NCI-H1417 (cell line): ENCODE results near the gene LCN9.
"Not testable (repeated sequence)": the region's sequence is repeated elsewhere in the genome, so short reads cannot be mapped to it uniquely, and the experiment has no call there.

ENCODE experiments used
- DNase-seq, 3 experiments: peaks; one replicate each; lab custom pipeline; 2025; lab: John Stamatoyannopoulos, UW

LCN9 gene

DNA sequence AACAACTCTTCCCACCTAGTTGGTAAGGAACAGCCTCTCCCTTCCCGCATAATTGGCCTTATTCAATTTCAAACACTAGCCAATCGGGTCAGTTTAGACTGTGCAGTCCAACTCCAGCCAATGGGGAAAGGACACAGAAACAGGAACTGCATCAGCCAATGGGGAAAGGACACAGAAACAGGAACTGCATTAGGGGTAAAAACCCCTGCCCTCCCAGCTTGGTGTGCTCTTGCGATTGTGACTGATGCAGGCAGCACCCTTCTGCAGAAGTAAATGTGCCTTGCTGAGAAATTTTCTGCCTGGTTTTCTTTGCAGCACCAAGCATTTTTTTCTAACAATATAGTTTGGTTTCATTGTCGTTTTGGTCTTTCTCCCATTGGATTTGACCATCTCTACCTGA is 15.2 kb upstream of the LCN9 start:
- no peak for DNase-seq

- DNase-seq, result no peak
These were observed 14.4 kb upstream of the LCN9 start for GRCh38 chr9:135648494-135649410.

DNA sequence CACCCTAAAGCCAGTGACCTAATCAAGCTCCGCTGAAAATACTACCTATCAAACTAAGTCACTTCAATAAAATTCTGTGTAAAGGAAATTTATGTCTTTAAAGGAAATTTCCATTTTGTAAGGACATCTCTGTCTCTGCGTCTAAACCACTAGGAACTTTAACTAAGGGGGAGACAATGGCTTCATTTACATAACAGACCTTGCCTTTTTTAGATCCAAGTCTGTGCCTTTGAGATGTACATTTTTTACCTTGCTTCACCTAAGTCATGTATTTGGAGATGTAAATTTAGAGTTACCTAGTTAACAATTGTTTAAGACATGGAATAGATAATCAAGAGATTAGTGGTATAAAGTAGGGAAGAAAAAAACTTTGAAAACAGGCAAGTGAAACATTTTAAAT is 13.6 kb upstream of the LCN9 start:
- DNase-seq, result no peak

DNA sequence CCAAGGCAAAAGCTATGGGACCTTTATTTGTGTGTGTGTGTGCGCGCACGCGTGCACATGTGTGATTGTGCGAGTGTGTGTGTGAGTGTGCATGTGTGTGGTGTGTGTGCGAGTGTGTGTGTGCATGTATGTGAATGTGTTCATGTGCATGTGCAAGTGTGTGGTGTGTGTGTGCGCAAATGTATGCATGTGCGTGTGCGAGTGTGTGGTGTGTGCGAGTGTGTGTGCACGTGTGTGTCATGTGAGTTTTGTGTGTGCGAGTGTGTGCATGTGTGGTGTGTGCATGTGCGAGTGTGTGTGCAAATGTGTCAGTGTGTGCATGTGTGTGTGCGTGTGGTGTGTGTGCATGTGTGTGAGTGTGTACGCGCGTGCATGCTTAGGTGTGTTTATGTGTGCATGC is 12.7 kb upstream of the LCN9 start:
- DNase-seq, result no peak

DNA sequence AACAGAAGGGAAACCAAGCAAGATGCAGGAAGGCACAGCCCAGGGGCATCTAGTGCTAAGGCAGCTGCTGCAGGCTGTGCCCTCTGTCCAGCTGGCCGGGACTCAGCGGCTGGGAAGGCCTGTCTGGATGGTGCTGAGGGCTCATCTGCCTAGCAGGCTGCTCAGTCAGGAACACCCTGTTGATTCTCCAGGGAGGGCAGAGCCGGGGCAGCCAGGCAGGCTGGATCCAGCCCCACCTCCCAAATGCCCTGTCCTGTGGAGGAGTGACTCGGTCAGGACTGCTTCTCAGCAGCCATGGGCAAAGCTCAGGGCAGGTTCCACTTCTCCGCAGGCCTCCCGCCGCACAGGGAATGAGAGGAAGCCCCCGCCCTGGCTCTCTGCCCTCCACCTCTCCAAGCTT is 7.8 kb upstream of the LCN9 start:
- DNase-seq, result no peak

- no peak for DNase-seq
These were observed 5.7 kb upstream of the LCN9 start for GRCh38 chr9:135657416-135657815.

GRCh38 chr9:135659252-135659651 is 3.9 kb upstream of the LCN9 start:
- no peak for DNase-seq

DNA sequence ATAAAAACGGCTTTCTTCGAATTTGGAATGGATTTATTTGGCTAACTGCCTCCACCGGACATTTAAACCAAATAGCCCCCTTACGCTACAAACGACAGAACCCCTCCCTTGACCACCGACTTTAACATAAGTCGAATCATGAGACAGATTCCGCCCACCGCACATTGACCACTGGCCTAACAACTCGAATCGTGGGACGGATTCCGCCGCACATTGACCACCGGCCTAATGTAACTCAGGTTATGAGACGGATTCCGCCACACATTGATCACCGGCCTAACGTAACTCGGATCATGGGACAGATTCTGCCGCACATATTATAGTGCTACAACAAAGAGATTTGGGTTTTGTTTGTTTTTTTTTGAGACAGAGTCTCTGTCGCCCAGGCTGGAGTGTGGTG is 2.7 kb upstream of the LCN9 start:
- no peak for DNase-seq

DNA sequence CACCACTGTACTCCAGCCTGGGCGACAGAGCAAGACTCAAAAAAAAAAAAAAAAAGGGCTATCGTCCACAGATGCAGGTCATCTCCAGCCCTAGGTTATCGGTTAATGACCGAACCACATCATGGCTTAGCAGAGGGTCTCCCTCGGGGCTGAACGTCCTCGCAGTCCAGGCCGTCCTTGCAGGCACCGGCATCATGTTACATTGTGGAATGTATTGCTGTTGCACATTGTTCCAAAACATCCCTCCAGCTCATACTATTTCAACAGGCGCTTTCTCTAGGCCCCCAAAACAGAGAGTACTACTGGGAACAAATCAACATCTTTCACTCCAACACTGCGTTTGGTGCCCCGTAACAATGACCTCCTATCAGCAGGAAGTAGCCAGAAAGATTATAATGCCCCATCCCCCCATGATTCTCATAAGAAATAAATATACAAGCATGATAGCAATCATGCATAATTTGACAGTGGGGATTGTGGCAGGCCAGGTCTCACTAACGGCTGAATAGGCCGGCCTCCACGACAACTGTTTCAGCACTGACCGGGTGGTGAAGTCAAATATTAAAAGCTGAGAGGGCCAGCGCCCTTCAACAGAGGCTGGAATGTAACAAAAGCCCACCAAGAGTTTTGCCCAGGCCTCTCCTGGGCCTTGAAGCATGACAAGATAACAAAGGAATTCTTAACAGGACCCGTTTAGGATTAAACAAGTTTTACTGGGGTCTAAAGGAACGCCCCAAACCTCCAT is 1.1 kb upstream of the LCN9 start:
- no peak for DNase-seq

DNA sequence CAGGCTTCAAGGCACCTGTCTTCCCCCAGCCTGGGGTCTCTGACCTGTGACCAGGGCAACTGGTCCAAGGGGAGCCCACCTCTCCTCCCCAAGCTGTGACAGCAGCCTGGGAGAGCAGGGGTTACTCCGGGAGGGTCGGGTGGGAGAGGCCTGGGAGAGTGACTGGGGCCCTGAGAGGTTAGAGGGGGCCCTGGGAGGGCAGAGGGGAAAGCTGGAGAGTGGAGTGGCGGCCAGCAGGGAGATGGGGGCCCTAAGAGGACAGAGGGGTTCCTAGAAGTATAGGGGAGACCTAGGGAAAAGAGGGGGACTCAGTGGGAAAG is 302 bp downstream of the LCN9 start:
- DNase-seq, result no peak

DNA sequence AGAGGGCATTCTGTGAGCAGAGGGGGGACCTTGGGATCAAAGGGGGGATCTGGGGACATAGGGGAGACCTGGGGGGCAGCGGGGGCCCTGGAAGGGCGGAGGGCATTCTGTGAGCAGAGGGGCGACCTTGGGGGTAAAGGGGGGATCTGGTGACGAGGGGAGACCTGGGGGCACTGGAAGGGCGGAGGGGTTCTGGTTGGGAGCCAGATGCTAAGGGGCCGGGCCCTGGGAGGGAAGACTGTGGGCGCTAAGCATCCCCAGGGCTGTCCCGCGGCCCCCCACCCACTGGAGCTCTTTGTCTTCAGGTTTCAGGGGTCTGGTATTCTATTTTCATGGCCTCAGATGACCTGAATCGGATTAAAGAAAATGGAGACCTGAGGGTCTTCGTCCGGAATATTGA is 748 bp downstream of the LCN9 start:
- no peak for DNase-seq

- DNase-seq, result no peak
These were observed 1.2 kb downstream of the LCN9 start for GRCh38 chr9:135664266-135664665.

- DNase-seq, result no peak
These were observed 2.0 kb downstream of the LCN9 start for GRCh38 chr9:135664801-135665794.

DNA sequence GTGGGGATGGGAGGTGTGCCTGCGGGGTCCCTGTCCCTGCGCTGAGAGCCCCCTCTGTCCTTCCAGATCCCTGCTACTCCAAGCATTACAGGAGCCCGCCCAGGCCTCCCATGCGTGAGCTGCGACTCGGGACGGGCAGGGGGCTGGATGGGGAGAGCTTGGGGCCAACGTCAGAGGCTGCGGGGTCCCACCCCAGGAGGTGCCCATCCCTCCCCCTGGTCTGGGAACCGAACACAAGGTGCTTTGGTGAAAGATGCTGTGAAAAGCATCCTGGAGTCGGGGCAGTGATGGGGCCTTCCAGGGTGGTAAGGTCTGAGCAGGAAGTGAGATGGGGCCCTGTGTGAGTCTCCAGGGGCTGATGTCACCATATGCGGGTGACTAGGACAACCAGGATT is 2.7 kb downstream of the LCN9 start:
- no peak for DNase-seq

GRCh38 chr9:135666534-135667462 is 3.7 kb downstream of the LCN9 start:
- DNase-seq, result no peak

DNA sequence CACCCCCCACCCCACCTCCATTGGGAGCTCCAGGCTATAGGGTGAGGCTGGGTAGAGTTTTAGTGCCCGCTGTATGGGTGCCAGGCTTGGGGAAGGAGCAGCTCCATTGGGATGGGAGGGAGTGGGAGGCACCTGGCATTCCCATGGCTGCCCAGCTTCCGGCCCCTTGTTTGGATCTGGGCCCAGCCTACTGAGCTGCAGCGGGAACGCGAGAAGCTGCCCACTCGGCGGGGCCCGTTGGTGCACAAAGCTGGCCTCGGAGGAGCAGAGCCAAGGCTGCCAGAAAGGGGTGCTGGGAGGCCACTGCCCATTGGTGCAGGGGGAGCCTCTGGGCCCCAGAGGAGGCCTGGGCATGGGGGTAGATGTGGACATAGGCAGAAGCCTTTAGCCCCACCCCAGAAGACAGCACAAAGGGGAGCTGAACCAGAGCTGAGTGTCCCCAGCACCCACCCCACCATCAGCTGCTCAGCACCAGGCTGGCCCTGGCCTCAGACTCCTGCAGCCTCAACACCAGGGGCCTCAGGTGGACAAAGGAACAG is 4.4 kb downstream of the LCN9 start:
- no peak for DNase-seq

DNA sequence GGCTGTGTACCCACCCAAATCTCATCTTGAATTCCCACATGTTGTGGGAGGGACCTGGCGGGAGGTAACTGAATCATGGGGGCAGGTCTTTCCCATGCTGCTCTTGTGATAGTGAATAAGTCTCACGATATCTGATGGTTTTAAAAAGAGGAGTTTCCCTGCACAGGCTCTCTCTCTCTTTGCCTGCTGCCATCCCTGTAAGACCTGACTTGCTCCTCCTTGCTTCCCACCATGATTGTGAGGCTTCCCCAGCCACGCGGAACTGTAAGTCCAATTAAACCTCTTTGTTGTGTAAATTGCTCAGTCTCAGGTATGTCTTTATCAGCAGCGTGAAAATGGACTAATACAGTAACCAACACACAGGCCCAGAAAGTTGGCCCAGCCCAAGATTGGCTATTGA is 5.9 kb downstream of the LCN9 start:
- DNase-seq, result not testable (repeated sequence)

DNA sequence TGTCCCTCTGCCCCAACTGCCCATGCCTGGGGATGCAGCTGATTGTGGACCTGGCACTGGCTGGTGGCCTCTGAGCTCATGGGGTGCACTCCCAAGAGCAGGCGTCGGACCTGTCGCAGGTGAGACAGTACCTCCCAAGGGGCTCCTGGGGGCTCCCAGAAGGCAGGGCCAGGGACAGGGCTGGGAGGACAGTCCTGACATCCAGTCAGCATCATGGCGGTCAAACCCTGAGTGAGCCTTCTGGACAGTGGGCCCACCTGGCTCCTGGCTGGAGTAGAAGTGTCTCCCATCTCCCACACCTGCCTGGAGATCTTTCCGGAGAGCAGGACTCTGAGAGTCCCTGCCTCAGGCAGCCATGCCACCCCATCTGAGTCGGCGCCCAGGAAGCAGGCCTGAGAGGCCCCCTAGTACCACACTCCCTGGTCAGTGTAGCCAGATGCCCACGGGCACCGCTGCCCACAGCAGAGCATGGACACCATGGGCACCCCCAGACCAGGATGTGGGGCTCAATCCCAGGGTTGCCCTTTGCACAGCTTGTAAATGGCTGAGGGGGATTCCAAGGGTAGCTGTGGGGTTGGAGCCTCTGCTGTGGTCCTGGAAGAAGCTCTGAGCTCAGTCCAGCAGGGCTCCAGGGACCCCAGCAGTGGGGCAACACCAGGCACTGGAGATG is 6.6 kb downstream of the LCN9 start:
- no peak for DNase-seq

DNA sequence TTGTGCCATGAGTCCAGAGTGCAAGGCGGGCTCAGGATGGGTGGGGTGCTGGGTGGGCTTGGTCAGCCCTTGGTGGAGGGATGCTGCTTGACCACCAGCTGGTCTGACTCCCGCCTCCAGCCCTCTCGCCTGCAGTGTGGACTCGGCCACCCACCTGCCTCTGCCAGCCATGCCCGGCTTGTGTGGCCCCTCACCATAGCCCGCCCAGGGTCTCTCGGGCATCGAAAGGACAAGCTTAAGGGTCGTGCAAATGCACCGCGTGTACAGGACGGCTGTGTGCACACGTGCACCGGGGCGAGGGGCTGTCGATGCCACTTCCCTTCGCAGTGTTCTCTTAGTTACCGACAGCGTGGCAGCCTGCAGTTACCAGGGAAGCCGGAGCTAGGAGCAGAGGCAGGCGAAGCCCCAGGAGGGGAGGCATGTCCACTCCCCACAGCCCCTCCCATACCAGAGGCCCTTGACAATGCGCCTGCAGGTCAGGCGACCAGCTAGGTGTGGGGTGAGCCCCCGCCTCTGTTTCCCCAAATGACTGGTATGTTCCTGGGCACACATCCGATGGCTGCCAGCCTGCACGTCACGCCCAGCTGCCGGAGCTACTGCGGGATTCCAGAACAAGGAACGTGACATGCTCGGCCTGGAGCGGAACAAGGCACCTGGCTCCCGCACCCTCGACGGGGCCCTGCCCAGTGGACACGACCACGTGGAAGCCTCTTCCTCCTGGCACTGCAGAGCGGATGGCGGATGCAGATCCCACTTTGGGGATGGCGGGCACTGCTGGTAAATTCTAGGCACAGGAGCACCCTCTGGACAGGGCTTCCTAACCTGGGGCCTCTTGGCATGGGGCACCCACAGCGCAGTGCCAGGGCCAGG is 7.8 kb downstream of the LCN9 start:
- DNase-seq, result peak in 1 of 3 experiments; percentile 16
